ENCODE measurements around the gene SYNGAP1.

- TF ChIP-seq CTCF (IDR thresholded peaks at IDR 0.05; ENCODE audit: insufficient read depth, low read depth, low read length) (no peak), EZH2 (IDR thresholded peaks at IDR 0.05; ENCODE audit: insufficient read depth, low read length) (no peak)
Observed at GRCh38 chr6:33423777-33424176, 3.9 kb downstream of the SYNGAP1 start.
